Measurements from ENCODE around the gene SHOX.

The SHOX gene

DNA sequence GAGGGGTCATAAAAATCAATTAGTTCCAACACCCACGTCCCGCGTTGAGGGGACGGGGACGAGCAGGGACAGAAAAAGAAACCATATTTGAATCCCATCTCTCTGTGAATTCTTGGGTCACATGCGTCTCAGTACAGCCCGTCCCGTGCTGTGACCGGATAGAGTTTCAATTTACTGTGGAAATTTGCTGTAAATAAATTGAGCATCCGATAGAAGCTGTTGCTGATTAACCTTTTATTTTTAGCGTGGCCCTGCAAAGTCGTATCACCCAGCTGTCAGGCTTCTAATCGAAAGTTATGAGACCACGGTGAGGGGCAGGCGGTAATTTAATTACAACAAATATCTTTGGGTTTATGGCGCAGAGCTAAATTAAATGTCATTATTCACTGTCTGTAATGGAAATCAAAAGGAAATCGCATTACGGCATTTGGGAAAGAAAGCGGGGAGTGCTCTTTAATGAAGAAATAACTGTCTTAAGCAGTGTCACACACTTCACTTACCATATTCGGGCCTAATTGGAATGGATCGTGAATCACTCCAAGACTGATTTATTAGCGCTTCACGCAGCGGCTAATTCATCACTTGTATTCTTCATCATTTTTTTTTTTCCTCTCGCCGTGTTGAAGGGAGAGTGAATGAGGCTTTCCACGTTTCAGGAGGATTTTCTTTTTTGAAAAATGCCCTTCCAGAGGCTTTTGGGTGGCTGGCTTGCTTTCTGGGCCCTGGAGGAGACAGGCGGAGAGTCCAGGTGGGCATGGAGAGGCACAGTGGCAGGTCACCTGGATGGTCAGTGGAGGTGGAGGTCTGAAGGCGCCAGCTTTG, 7.3 kb downstream of the SHOX start:
- H3K9me3 ChIP-seq (ENCODE audit: insufficient read depth, low read length) = no peaks in the 10 kb centered on the region
- no peaks in the 10 kb centered on the region for H3K4me1 ChIP-seq (ENCODE audit: low read length)
- H3K4me2 ChIP-seq (ENCODE audit: low read length) = no peak overlapping the region
- H3K79me2 ChIP-seq (ENCODE audit: low read length) = no peaks in the 10 kb centered on the region
- no peaks in the 10 kb centered on the region for H3K36me3 ChIP-seq (replicated peaks; ENCODE audit: low read depth, low read length)
- no peaks in the 10 kb centered on the region for H3K27me3 ChIP-seq (ENCODE audit: low read depth, low read length)
- H4K20me1 ChIP-seq (ENCODE audit: insufficient read depth, low read length) = no peaks in the 10 kb centered on the region
- TF ChIP-seq EZH2phosphoT487 (IDR thresholded peaks at IDR 0.05; ENCODE audit: low read depth) = no peak
- TF ChIP-seq, protein P1, sequence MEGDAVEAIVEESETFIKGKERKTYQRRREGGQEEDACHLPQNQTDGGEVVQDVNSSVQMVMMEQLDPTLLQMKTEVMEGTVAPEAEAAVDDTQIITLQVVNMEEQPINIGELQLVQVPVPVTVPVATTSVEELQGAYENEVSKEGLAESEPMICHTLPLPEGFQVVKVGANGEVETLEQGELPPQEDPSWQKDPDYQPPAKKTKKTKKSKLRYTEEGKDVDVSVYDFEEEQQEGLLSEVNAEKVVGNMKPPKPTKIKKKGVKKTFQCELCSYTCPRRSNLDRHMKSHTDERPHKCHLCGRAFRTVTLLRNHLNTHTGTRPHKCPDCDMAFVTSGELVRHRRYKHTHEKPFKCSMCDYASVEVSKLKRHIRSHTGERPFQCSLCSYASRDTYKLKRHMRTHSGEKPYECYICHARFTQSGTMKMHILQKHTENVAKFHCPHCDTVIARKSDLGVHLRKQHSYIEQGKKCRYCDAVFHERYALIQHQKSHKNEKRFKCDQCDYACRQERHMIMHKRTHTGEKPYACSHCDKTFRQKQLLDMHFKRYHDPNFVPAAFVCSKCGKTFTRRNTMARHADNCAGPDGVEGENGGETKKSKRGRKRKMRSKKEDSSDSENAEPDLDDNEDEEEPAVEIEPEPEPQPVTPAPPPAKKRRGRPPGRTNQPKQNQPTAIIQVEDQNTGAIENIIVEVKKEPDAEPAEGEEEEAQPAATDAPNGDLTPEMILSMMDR (IDR thresholded peaks at IDR 0.05; ENCODE audit: low read depth, low read length) = no peak
- H2AFZ ChIP-seq (ENCODE audit: low read depth, low read length) = no peak overlapping the region
- H3K4me3 ChIP-seq (ENCODE audit: low read length) = no peak overlapping the region
- no peak overlapping the region for H3K27ac ChIP-seq (ENCODE audit: low read length)
- H3K9ac ChIP-seq (ENCODE audit: low read length) = no peak overlapping the region

DNA sequence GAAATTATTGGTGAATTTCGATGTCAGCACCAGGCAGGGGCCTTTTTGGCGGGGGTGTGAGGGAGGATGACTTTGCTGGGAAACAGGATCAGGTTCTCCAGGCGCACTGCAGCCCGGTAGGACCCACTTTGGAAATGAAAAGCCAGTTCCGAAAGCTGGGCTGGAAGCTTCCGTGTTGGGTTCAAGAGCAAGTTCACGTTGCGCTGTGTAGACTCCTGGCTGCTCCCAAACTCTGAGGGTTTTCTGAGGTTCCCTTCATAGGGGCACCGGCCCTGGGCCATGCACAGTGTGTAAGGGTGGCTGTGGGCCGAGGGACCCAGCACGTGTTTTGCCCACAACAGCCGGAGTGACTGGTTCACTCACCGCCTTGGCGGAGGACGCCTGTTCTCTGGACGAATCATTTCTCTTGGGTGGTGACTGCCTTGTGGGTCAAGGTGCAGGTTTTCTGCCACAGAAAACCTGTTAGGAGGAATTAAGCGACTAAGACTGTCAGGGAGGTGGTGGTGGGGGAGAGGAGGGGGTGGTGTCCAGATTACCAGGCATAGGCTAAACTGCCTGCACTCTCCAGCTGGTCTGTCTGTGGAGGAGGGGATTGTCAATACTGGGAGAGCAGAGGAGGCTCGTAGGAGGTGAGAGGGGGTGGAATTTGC, 8.0 kb downstream of the SHOX start:
- H3K9ac ChIP-seq (ENCODE audit: low read length) = no peak overlapping the region
- TF ChIP-seq, protein P1 (IDR thresholded peaks at IDR 0.05; ENCODE audit: low read depth, low read length) = no peak
- TF ChIP-seq EZH2phosphoT487 (IDR thresholded peaks at IDR 0.05; ENCODE audit: low read depth) = no peak

DNA sequence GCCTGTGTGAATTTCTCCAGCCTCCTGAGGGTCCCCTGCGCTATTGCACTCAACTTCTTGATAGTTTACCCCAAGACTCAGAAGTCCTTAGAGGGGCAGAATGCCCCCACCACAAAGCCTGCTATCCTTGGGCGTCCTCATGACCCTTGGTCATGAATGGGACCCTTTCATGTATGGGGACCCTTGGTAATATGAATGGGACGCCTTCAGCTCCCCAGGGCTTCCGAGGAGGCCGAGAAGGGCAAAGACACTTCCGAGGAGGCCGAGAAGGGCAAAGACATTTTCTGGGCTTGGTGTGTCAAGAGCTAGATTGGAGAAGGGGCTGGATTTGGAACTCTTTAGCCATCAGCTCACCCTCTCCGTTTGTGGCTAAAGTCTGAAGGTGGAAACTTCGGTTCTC, 8.6 kb downstream of the SHOX start:
- H3K4me1 ChIP-seq (ENCODE audit: low read length) = no peaks in the 10 kb centered on the region
- no peak for TF ChIP-seq EZH2phosphoT487 (IDR thresholded peaks at IDR 0.05; ENCODE audit: low read depth)
- TF ChIP-seq, protein P1 (IDR thresholded peaks at IDR 0.05; ENCODE audit: low read depth, low read length) = no peak
- no peaks in the 10 kb centered on the region for H3K27me3 ChIP-seq (ENCODE audit: low read depth, low read length)
- no peak overlapping the region for H3K9ac ChIP-seq (ENCODE audit: low read length)
- no peaks in the 10 kb centered on the region for H3K79me2 ChIP-seq (ENCODE audit: low read length)
- H3K4me3 ChIP-seq (ENCODE audit: low read length) = no peak overlapping the region
- H3K4me2 ChIP-seq (ENCODE audit: low read length) = no peak overlapping the region
- H2AFZ ChIP-seq (ENCODE audit: low read depth, low read length) = no peak overlapping the region
- H3K36me3 ChIP-seq (replicated peaks; ENCODE audit: low read depth, low read length) = no peaks in the 10 kb centered on the region
- no peak overlapping the region for H3K27ac ChIP-seq (ENCODE audit: low read length)
- no peaks in the 10 kb centered on the region for H3K9me3 ChIP-seq (ENCODE audit: insufficient read depth, low read length)
- no peaks in the 10 kb centered on the region for H4K20me1 ChIP-seq (ENCODE audit: insufficient read depth, low read length)

More for the DNA sequence above, 8.0 kb downstream of the SHOX start:
- Histone ChIP-seq H3K27me3 (ENCODE audit: low read depth, low read length) (no peaks in the 10 kb centered on the region), H3K27ac (ENCODE audit: low read length) (no peak overlapping the region), H3K4me1 (ENCODE audit: low read length) (no peaks in the 10 kb centered on the region), H3K79me2 (ENCODE audit: low read length) (no peaks in the 10 kb centered on the region), H3K9me3 (ENCODE audit: insufficient read depth, low read length) (no peaks in the 10 kb centered on the region), H3K4me3 (ENCODE audit: low read length) (no peak overlapping the region), H2AFZ (ENCODE audit: low read depth, low read length) (no peak overlapping the region), H4K20me1 (ENCODE audit: insufficient read depth, low read length) (no peaks in the 10 kb centered on the region), H3K36me3 (replicated peaks; ENCODE audit: low read depth, low read length) (no peaks in the 10 kb centered on the region), H3K4me2 (ENCODE audit: low read length) (no peak overlapping the region)

DNA sequence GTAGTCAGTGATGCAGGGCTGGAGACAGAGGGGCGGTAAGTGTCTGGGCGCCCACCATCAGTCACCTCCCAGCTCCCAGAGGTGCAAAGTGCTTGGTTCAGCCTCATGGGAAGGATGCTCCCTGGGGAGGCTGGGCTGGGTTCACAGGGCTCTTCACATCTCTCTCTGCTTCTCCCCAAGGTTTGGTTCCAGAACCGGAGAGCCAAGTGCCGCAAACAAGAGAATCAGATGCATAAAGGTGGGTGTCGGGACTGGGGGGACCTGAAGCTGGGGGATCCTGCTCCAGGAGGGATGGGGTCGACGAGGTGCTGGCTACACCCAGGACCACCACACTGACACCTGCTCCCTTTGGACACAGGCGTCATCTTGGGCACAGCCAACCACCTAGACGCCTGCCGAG, 10.1 kb downstream of the SHOX start:
- Histone ChIP-seq H4K20me1 (ENCODE audit: insufficient read depth, low read length) (no peaks in the 10 kb centered on the region), H3K79me2 (ENCODE audit: low read length) (no peaks in the 10 kb centered on the region)

More for the DNA sequence above, 10.1 kb downstream of the SHOX start:
- Histone ChIP-seq H2AFZ (ENCODE audit: low read depth, low read length) (no peak overlapping the region), H3K4me3 (ENCODE audit: low read length) (no peak overlapping the region), H3K9me3 (ENCODE audit: insufficient read depth, low read length) (no peaks in the 10 kb centered on the region), H3K36me3 (replicated peaks; ENCODE audit: low read depth, low read length) (no peaks in the 10 kb centered on the region), H3K4me2 (ENCODE audit: low read length) (no peak overlapping the region), H3K9ac (ENCODE audit: low read length) (no peak overlapping the region), H3K4me1 (ENCODE audit: low read length) (no peaks in the 10 kb centered on the region), H3K27me3 (ENCODE audit: low read depth, low read length) (no peaks in the 10 kb centered on the region), H3K27ac (ENCODE audit: low read length) (no peak overlapping the region)
- TF ChIP-seq, protein P1 (IDR thresholded peaks at IDR 0.05; ENCODE audit: low read depth, low read length) = no peak
- TF ChIP-seq EZH2phosphoT487 (IDR thresholded peaks at IDR 0.05; ENCODE audit: low read depth) = no peak

All from OCI-LY3 (cell line).